Uterus (tissue), 2 donors: ENCODE data around the gene MDC1.
A peak's percentile ranks its signal among the peaks of the same experiment; 100 is the strongest.

Source experiments
- CTCF ChIP-seq, 4 experiments: fragments of 200-600 bp in 2 of 4; fragments of 450-650 bp in 2 of 4; sonication (generic) in 2 of 4; IDR thresholded peaks; one replicate each; pipeline ENCODE4 v1.5.1; 2016 to 2019; ENCODE audit warnings: antibody characterized with exemption in 4 of 4, mild to moderate bottlenecking in 2 of 4, moderate library complexity in 1 of 4
- POLR2A ChIP-seq, 2 donors: fragments of 450-650 bp; IDR thresholded peaks; one replicate each; pipeline ENCODE4 v1.6.1; 2016; ENCODE audit warnings: antibody characterized with exemption in 2 of 2, mild to moderate bottlenecking in 1 of 2, moderate library complexity in 1 of 2

GRCh38 chr6:30730601-30731435 lies 13.7 kb upstream of the MDC1 start:
- TF ChIP-seq POLR2A (IDR thresholded peaks at IDR 0.05) (no peak), CTCF (IDR thresholded peaks at IDR 0.05) (peak; percentile 46 to 70 (median 56))
